GM21360 (cell line): Measurements from ENCODE around the gene CHD6.

ENCODE experiments used
- ATAC-seq: cut with Tn5 transposase; IDR thresholded peaks from one replicate; pipeline ENCODE4 v1.9.1; 2021; ENCODE audit warnings: mild to moderate bottlenecking, moderate library complexity; ENCODE audit not compliant: unreplicated experiment

CHD6 gene

DNA sequence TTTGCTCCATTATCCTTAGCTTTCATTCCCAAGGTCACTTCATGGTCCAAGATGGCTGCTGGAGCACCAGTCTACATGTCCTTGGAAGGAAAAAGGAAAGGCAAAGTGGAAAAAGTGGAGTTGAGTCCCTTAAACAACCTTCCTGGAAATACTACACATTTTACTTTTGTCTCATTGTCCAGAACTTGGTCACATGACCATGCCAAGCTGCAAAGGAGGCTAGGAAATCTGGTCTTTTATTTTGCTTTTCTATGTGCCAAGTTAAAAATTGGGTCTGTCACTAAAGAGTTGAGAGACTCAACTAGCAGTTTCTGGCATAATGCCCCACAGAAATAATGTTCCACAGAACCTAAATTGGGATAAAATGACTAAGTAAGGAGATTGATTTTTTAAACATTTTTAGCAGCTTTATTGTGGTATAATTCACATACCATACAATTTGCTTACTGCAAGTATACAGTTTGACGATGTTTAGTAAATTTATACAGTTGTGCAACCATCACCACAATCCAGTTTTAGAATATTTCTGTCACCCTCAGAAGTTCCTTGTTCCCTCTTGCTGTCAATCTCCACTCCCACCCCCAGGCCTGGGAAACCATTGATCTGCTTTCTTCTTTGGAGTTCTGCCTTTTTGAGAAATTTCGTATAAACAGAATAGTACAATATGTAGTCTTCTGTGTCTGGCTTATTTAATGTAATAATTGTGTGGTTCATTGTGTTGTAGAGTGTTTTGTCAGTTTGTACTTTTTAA is 5.6 kb upstream of the CHD6 start:
- no peak for ATAC-seq

- ATAC-seq = no peak
These were observed 4.4 kb upstream of the CHD6 start for GRCh38 chr20:41622584-41622983.

DNA sequence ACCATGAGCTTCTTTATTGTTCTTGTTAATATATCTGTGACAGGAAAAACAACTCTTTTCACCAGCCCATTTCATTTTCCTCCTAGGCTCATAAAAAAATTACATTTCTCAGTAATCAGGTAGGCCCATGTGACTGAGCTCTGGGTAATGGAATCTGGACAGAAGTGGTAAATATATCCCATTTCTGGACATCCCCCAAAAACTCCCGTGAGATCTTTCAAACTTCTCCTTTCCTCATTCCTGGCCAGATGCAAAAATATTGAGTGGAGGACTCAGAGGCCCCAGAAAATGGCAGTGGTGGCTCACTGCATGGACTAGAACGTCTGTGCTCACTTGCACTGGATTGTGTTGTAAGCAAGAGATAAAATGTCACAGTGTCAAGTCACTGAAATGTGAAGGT is 3.8 kb upstream of the CHD6 start:
- ATAC-seq = no peak

- no peak for ATAC-seq
These were observed 3.2 kb upstream of the CHD6 start for GRCh38 chr20:41621421-41621820.

DNA sequence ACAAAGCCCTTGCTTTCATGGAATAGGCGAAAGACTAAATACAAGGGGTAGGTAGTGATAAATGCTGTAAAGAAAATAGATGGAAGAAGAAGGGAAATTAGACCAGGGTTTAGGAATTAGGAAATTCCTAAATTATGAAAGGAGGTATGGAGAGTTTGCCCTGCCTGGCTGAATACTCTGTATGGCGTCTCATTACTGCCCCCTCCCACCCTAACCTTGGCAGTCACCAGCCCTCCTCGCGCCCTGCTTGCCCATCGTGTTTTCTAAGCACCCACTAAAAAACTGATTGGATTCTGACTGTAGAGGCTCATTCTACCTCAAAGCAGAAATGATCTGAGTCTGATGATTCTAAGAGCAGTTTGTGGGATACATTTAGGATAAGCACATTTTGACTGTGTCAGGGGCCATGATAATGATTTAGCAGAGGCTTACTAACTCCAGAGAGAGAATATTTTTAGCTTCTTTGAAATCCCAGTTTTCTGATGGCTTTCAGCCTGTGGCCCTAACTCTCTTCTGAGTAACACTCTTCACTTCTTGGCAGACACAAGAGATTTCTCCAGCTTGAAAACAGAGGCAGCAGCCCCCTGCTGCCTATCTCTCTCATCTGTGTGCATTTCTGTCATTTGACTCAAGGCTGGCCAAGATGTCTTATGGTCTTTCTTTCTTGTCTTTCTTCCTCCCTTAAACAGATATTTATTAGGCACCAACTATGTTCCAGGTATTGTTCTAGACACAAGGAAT is 1.4 kb upstream of the CHD6 start:
- ATAC-seq = no peak

DNA sequence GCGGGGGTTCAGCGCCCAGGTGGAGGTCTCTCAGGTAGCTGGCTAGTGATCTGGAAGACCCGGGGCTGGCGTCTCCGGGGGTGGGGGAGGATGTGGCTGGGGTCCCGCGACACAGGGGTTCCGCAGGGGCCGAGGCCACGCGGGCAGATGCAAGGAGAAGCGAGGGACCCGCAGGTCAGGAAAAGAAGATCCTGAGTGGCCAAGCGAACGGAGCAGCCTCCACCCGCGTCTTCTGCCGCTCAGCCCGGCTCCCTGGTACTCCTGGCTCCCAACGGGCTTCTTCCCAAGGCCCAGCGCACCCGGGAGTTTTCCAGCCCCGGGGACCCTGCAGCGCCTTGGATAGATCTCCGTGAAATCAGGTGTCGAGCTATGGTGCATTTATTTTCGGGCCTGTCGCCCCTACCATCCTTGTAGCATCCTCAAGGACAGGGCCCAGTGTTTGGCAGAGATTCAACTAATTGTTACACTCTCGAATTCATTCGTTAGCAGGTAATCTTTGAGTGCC is 682 bp upstream of the CHD6 start:
- peak; percentile 6 for ATAC-seq

DNA sequence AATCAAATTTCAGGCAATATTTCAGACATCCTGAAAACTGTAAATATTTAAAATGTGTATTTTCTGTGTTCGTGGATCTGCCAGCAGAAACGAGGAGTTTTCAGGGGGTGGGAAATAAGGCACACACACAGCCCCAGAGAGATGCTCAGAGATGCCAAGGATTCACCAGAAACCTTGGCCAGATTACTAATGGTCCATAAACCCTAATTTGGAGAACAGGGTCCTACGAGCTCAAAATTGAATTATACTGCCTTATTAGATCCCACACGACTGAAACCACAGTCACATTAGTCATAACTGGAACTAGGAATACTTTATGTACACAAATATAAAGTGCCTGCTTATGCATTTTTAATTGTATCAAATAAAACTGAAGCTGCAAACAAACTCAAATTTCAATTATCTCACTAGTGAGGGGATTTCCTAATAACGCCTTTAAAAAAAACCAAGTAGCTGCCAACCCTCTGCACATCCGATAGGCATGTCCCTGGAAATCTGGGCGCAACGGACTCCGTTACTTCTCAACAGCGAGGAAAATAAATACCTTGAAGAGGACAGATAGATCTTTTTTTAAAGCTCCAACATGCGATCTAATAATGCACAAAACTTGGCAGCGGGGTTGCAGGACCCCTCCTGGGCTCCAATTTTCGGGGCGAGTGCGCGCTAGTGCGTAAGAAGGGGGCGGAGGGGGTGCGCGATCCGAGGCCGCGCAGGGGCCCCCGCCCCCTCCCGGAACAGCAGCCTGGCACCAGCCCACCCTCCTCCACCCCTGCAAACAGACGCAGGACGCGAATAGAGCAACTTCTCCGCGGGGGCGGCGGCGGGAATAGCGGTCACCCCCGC is 897 bp downstream of the CHD6 start:
- peak; percentile 10 for ATAC-seq

DNA sequence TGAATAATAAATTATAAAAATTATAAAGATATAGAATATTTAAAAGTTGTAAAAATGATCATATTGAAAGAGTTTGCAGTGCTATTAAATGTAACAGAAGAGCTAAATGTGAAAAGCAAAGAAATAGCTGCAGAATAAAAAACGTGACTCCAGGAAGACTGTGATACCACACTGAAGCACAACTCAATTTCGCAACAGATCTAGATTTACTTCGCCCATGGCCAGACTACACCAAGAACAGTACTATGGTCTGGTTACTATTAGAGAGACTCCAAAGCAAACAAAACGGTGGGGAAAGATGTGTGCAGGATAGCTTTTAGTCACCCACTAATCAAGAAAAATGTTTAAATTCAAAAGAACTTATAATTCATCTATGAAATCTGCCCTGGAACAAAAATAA is 1.9 kb downstream of the CHD6 start:
- no peak for ATAC-seq

GRCh38 chr20:41615676-41616075 is 2.5 kb downstream of the CHD6 start:
- no peak for ATAC-seq

- ATAC-seq = no peak
These were observed 3.1 kb downstream of the CHD6 start for GRCh38 chr20:41615110-41615509.

DNA sequence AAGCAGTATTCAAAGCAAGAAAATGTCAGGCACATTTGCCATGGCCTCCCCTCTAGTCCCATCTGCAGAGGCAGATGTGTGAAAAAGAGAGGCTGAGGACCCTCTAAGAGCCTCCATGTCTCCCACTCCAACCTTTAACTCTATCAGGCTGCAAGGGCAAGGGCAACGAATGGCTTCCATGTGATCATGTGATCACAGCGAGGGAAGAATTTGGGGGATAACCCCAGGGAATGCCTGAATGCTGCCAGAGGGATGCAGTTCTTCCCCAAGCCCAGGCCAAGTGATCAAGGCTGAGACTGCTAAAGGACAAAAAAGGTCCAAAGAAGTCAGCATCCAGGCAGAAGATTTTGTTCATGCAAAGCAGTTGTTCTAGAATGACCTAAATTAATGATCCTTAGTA is 4.9 kb downstream of the CHD6 start:
- ATAC-seq = no peak

GRCh38 chr20:41609474-41609873 is 8.7 kb downstream of the CHD6 start:
- no peak for ATAC-seq

GRCh38 chr20:41608606-41609005 is 9.6 kb downstream of the CHD6 start:
- no peak for ATAC-seq

GRCh38 chr20:41607791-41608190 is 10.4 kb downstream of the CHD6 start:
- ATAC-seq = no peak

DNA sequence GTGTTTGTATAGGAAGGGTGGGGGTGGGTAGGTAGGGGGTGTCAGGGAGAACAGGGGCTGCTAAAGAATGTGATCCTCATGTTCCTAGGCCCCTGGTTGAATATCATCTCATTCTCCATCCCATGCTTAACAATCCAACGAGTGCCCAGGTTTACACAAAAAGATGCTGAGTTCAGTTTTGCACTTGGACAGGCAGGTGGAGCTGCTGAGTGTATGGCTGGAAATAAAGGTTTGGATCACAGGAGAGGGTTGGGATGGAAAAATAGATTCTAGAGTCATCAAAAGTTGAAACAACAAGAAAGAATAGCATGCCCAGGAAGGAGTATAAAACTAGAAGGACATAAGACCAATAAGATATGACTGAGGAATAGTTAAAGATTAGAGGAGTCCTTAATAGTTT is 14.2 kb downstream of the CHD6 start:
- ATAC-seq = no peak

DNA sequence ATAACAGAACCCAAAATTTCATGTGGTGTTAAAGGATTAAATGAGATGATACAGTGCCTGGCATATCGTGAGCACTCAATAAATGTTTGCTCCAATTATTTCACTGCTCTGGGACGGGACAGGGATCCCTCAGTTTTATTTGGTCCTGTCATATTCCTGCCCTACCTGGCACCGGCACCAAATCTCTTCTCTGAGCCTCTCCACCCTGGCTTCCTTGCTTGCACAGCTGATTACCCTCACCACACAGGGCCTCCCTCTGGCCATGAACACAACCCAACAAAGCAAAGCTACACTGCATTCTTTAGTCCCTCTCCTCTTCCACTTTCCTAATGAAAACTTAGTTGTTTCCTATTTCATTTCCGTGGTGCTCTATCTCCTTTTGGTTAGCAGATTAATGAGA is 16.4 kb downstream of the CHD6 start:
- no peak for ATAC-seq

GRCh38 chr20:41600926-41601631 is 17.1 kb downstream of the CHD6 start:
- no peak for ATAC-seq

- ATAC-seq = no peak
These were observed 18.5 kb downstream of the CHD6 start for GRCh38 chr20:41599699-41600104.

- no peak for ATAC-seq
These were observed 19.5 kb downstream of the CHD6 start for GRCh38 chr20:41598719-41599118.

DNA sequence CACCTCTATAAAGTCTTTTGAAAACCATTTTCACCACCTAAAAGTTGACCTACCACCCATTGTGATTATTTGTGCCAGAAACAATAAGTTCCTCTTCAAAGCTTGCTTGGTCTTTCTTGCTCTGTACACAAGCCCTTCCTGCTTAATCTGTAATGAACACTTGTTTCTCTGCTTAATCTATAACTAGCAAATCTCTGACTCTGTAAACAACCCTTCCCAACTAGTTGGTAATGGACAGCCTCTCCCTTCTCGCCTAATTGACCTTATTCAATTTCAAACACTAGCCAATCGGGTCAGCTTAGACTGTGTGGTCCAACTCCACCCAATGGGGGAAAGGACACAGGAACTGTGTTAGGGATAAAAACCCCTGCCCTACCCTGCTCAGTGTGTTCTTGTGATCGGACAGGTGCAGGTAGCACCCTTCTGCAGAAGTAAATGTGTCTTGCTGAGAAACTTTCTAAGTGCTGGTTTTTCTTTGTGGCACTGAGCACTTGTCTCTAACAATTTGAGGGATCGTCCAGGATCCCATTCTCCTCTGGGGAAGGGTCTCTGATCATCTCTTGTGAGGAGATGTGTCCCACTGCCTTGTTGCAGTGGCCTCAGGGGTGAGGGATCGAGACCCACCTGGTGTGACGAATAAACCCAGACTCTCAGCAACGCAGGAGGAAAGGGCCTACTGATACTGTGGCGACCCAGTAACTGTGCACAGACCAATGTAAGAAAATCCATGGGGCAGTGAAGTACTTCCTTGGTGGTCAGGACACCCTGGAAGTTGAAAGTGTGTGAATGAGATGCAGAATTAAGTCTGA is 23.5 kb downstream of the CHD6 start:
- no peak for ATAC-seq
